ENCODE data around the gene RTL9. TPM values are rescaled to one million over a fixed set of nuclear protein-coding genes. Genes with fewer than 3 reads are reported as not detected.

The RTL9 gene
- total RNA-seq, 1 donor from 2014 or later = not detected

- POLR2A ChIA-PET = no interaction called here
- no peaks in the 10 kb centered on the region for H3K27me3 Mint-ChIP-seq
Measured at GRCh38 chrX:110391086-110391485, 32.4 kb downstream of the RTL9 start.

DNA sequence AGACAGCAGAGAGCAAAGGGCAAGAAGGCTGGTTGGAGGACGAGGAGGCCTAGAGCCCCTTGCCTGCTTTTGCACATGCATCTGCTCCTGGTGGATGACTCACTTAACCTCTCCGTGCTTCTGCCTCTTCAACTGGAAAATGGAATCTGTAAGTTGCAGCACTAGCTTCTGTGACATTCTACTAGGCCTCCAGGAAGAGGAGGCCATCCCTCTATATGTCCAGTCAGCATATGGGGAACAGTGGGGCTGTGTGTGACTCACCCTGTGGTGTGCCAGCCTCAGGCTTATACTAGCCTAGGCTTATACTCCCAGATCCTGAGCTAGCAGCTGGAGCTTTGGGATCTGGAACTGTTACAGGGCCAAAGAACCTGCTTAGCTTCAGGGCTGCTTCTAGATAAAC, 36.0 kb downstream of the RTL9 start:
- ChIA-PET CTCF (no interaction called here), POLR2A (no interaction called here)
- Mint-ChIP-seq H3K4me3 (no peak overlapping the region), H3K9me3 (no peaks in the 10 kb centered on the region), H3K27me3 (peaks cover 4% of the 10 kb centered on the region), H3K36me3 (ENCODE audit: low read depth) (no peaks in the 10 kb centered on the region), H3K4me1 (no peaks in the 10 kb centered on the region), H3K27ac (no peak overlapping the region)
- ATAC-seq (ENCODE audit: low read depth) (no peak), DNase-seq (no peak)
- TF ChIP-seq, protein P1, sequence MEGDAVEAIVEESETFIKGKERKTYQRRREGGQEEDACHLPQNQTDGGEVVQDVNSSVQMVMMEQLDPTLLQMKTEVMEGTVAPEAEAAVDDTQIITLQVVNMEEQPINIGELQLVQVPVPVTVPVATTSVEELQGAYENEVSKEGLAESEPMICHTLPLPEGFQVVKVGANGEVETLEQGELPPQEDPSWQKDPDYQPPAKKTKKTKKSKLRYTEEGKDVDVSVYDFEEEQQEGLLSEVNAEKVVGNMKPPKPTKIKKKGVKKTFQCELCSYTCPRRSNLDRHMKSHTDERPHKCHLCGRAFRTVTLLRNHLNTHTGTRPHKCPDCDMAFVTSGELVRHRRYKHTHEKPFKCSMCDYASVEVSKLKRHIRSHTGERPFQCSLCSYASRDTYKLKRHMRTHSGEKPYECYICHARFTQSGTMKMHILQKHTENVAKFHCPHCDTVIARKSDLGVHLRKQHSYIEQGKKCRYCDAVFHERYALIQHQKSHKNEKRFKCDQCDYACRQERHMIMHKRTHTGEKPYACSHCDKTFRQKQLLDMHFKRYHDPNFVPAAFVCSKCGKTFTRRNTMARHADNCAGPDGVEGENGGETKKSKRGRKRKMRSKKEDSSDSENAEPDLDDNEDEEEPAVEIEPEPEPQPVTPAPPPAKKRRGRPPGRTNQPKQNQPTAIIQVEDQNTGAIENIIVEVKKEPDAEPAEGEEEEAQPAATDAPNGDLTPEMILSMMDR (IDR thresholded peaks at IDR 0.05) = no peak
- intact Hi-C loops (cut with micrococcal nuclease) = no loop called here

More at GRCh38 chrX:110391086-110391485, 32.4 kb downstream of the RTL9 start:
- DNase-seq (no peak), ATAC-seq (ENCODE audit: low read depth) (no peak)
- H3K27ac Mint-ChIP-seq = no peak overlapping the region
- H3K36me3 Mint-ChIP-seq (ENCODE audit: low read depth) = no peaks in the 10 kb centered on the region
- TF ChIP-seq, protein P1 (IDR thresholded peaks at IDR 0.05) = no peak
- CTCF ChIA-PET = no interaction called here
- no peak overlapping the region for H3K4me3 Mint-ChIP-seq
- H3K4me1 Mint-ChIP-seq = no peaks in the 10 kb centered on the region
- no peaks in the 10 kb centered on the region for H3K9me3 Mint-ChIP-seq
- intact Hi-C loops (cut with micrococcal nuclease) = no loop called here

DNA sequence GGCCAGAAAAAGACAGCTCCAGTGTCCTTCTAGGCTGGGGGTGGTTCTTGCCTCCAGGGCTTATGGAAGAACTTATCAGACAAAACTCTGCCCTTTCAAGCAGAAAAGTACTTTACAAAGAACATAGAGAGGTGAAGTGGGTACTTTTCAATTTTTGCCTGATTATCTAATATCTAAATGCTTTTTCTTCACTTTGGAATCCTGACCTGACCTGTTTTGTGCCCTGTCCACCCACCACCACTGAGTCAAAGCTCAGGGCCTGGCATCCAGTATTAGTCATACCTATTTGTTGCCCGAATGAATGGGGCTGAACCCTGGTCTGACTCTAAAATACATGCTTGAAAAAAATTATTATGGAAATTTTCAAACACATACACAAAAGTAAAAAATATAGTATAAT, 37.2 kb downstream of the RTL9 start:
- H3K4me1 Mint-ChIP-seq = no peaks in the 10 kb centered on the region
- DNase-seq (no peak), ATAC-seq (ENCODE audit: low read depth) (no peak)
- no peaks in the 10 kb centered on the region for H3K36me3 Mint-ChIP-seq (ENCODE audit: low read depth)
- no peaks in the 10 kb centered on the region for H3K9me3 Mint-ChIP-seq
- intact Hi-C loops (cut with micrococcal nuclease) = no loop called here
- TF ChIP-seq, protein P1 (IDR thresholded peaks at IDR 0.05) = no peak
- H3K27me3 Mint-ChIP-seq = peaks cover 4% of the 10 kb centered on the region
- CTCF ChIA-PET = interaction anchor here (1.5 kb wide), 1 partner anchor 234 kb away, joined by 3 read pairs; no protein-coding TSS in a partner anchor
- H3K27ac Mint-ChIP-seq = no peak overlapping the region
- H3K4me3 Mint-ChIP-seq = no peak overlapping the region
- POLR2A ChIA-PET = no interaction called here

DNA sequence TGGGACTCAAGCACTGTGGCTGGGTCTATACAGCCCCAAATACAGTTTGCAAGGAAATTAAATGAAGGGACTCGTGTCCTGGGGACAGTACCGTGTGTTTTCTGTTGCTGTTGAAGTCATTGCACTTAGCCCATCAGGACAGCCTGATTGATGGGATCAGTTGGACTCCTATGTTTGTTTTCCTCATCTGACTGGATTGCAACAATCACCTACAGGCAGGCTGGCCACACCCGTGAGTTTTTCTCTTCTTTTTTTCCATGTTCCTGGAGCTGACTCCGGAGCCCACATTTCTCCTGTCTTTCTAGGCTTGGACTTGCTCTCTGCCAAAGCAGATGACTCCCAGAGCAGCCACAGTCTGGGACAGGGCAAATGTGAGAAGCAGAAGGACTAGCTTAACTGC, 38.1 kb downstream of the RTL9 start:
- intact Hi-C loops (cut with micrococcal nuclease) = no loop called here
- POLR2A ChIA-PET = no interaction called here
- CTCF ChIA-PET = interaction anchor here (1.5 kb wide), 1 partner anchor 235 kb away, joined by 3 read pairs; no protein-coding TSS in a partner anchor
- no peak for DNase-seq
- no peak overlapping the region for H3K4me3 Mint-ChIP-seq
- ATAC-seq (ENCODE audit: low read depth) = no peak
- H3K27ac Mint-ChIP-seq = no peak overlapping the region
- TF ChIP-seq, protein P1 (IDR thresholded peaks at IDR 0.05) = no peak
- no peaks in the 10 kb centered on the region for H3K9me3 Mint-ChIP-seq
- H3K4me1 Mint-ChIP-seq = no peaks in the 10 kb centered on the region
- no peaks in the 10 kb centered on the region for H3K36me3 Mint-ChIP-seq (ENCODE audit: low read depth)
- H3K27me3 Mint-ChIP-seq = peaks cover 4% of the 10 kb centered on the region

DNA sequence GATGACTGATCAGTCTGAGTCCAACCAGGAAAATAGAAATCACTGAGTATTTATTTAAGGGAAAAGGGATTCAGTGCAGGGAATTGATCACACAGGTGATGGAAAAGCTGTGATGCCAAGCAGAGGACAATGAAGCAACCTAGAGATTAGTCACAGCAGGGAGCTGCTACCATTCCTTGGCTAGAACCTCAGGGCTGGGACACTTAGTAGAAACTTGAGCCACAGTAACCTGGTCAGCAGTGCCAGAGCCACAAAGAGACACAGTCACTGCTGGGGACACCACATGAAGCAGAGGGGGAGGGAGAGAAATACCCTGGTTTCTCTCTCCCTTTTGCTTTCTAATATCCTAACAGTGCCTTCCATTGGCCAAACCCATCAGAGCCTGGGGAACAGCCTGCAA, 38.7 kb downstream of the RTL9 start:
- ChIA-PET POLR2A (no interaction called here), CTCF (interaction anchor here (1.5 kb wide), 1 partner anchor 236 kb away, joined by 3 read pairs; no protein-coding TSS in a partner anchor)
- TF ChIP-seq, protein P1 (IDR thresholded peaks at IDR 0.05) = no peak
- intact Hi-C loops (cut with micrococcal nuclease) = no loop called here
- H3K4me1 Mint-ChIP-seq = no peaks in the 10 kb centered on the region
- H3K27me3 Mint-ChIP-seq = peaks cover 4% of the 10 kb centered on the region
- ATAC-seq (ENCODE audit: low read depth) = no peak
- no peak overlapping the region for H3K27ac Mint-ChIP-seq
- H3K36me3 Mint-ChIP-seq (ENCODE audit: low read depth) = no peaks in the 10 kb centered on the region
- no peak overlapping the region for H3K4me3 Mint-ChIP-seq
- no peaks in the 10 kb centered on the region for H3K9me3 Mint-ChIP-seq
- DNase-seq = no peak

Data from activated B cell treated with CpG ODN at 0.5 μM for 24 hours (primary cell).